HL-60 (cell line): ENCODE results near the gene POU2AF1.

ENCODE experiments used
- DNase-seq, 2 experiments: peaks; one replicate each; pipeline ENCODE4 v3.0.0-alpha.2; 2010 to 2020; ENCODE audit warnings: low read depth in 1 of 2, low spot score in 1 of 2
- H3K27ac ChIP-seq: fragments of 250-450 bp; sonication (Bioruptor Pico); replicated peaks from 2 replicates; pipeline ENCODE4 v1.5.1; 2020; ENCODE audit warnings: mild to moderate bottlenecking, moderate library complexity
- H3K27me3 ChIP-seq: fragments of 250-450 bp; sonication (Bioruptor Pico); 2 replicates; pipeline ENCODE4 v1.5.1; 2021; ENCODE audit warnings: mild to moderate bottlenecking, moderate library complexity; ENCODE audit not compliant: insufficient read depth, poor library complexity, severe bottlenecking
- H3K4me3 ChIP-seq: replicated peaks from 2 replicates; pipeline ENCODE4 v1.5.1; 2011; ENCODE audit warnings: mild to moderate bottlenecking, control low read depth, low read length; ENCODE audit not compliant: insufficient read depth
- GABPA ChIP-seq: IDR thresholded peaks from 2 replicates; pipeline ENCODE4 v1.6.1; 2012; ENCODE audit warnings: low read depth
- POLR2AphosphoS5 ChIP-seq: IDR thresholded peaks from 2 replicates; pipeline ENCODE4 v1.6.1; 2012; ENCODE audit warnings: low read depth
- REST ChIP-seq: IDR thresholded peaks from 2 replicates; pipeline ENCODE4 v1.6.1; 2012; ENCODE audit warnings: low read depth; ENCODE audit not compliant: insufficient replicate concordance
- SPI1 ChIP-seq: IDR thresholded peaks from 2 replicates; pipeline ENCODE4 v1.6.1; 2012; ENCODE audit warnings: low read depth, mild to moderate bottlenecking, borderline replicate concordance
- TF ChIP-seq, protein P1 (sequence below): IDR thresholded peaks from one replicate; pipeline ENCODE4 v1.5.1; 2011; ENCODE audit warnings: low read length, control low read depth, inconsistent platforms; ENCODE audit not compliant: insufficient read depth

Gene POU2AF1

GRCh38 chr11:111358038-111359001 is 20.8 kb downstream of the POU2AF1 start:
- Histone ChIP-seq H3K4me3 (no peak overlapping the region), H3K27me3 (no peaks in the 10 kb centered on the region), H3K27ac (no peak overlapping the region)
- TF ChIP-seq REST: no peak
- no peak for TF ChIP-seq SPI1
- TF ChIP-seq, protein P1, sequence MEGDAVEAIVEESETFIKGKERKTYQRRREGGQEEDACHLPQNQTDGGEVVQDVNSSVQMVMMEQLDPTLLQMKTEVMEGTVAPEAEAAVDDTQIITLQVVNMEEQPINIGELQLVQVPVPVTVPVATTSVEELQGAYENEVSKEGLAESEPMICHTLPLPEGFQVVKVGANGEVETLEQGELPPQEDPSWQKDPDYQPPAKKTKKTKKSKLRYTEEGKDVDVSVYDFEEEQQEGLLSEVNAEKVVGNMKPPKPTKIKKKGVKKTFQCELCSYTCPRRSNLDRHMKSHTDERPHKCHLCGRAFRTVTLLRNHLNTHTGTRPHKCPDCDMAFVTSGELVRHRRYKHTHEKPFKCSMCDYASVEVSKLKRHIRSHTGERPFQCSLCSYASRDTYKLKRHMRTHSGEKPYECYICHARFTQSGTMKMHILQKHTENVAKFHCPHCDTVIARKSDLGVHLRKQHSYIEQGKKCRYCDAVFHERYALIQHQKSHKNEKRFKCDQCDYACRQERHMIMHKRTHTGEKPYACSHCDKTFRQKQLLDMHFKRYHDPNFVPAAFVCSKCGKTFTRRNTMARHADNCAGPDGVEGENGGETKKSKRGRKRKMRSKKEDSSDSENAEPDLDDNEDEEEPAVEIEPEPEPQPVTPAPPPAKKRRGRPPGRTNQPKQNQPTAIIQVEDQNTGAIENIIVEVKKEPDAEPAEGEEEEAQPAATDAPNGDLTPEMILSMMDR: no peak
- TF ChIP-seq POLR2AphosphoS5: no peak
- no peak for TF ChIP-seq GABPA
- DNase-seq: no peak

- TF ChIP-seq POLR2AphosphoS5: no peak
- TF ChIP-seq, protein P1: no peak
- no peak for TF ChIP-seq SPI1
- TF ChIP-seq GABPA: no peak
- Histone ChIP-seq H3K27ac (no peak overlapping the region), H3K4me3 (no peak overlapping the region), H3K27me3 (no peaks in the 10 kb centered on the region)
- no peak for DNase-seq
These were observed 21.7 kb downstream of the POU2AF1 start for GRCh38 chr11:111357150-111358037.

DNA sequence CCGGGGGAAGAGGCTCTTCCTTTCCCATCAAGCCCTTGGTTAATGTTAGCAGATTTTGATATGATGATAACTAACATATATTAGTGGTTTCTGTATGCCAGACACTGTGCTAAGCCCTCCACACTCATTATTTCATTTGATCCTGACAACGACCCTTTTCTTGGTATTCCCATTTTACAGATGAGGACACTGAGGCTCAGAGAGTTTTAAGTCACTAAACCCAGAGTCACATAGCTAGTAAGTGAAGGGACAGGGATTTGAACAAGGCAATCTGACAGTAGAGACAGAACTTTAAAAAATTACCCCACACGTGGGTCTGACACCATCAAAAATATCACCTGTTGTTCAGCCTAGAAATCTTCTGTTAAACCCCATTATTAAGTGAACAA is 22.4 kb downstream of the POU2AF1 start:
- no peak for DNase-seq
- Histone ChIP-seq H3K27me3 (no peaks in the 10 kb centered on the region), H3K27ac (no peak overlapping the region), H3K4me3 (no peak overlapping the region)
- TF ChIP-seq GABPA (no peak), SPI1 (no peak), POLR2AphosphoS5 (no peak), REST (no peak)
- TF ChIP-seq, protein P1: no peak
